ENCODE measurements around the gene TARS3.

The TARS3 gene

GRCh38 chr15:101710806-101711205 lies 13.5 kb downstream of the TARS3 start (continued):
- TF ChIP-seq CREB5 (CRISPR knock-in tag; IDR thresholded peaks at IDR 0.05; ENCODE audit: low read depth) (no peak), ISL1 (CRISPR knock-in tag; IDR thresholded peaks at IDR 0.05) (no peak), PPARA (CRISPR knock-in tag; IDR thresholded peaks at IDR 0.05; ENCODE audit: borderline replicate concordance) (no peak), ZFP3 (CRISPR knock-in tag; IDR thresholded peaks at IDR 0.05) (no peak)

- ATAC-seq, result no peak
- no peak for TF ChIP-seq BACH2 (CRISPR knock-in tag; IDR thresholded peaks at IDR 0.05; ENCODE audit: borderline replicate concordance)
- no peak for TF ChIP-seq SNAI2 (CRISPR knock-in tag; IDR thresholded peaks at IDR 0.05)
- no peak for TF ChIP-seq ESRRG (CRISPR knock-in tag; IDR thresholded peaks at IDR 0.05)
- no peak for TF ChIP-seq CREB5 (CRISPR knock-in tag; IDR thresholded peaks at IDR 0.05; ENCODE audit: low read depth)
- no peak for TF ChIP-seq POU6F1 (CRISPR knock-in tag; IDR thresholded peaks at IDR 0.05; ENCODE audit: borderline replicate concordance, low read depth)
- no peak for TF ChIP-seq CSRNP3 (CRISPR knock-in tag; IDR thresholded peaks at IDR 0.05)
- TF ChIP-seq CSDC2 (CRISPR knock-in tag; IDR thresholded peaks at IDR 0.05), result no peak
- TF ChIP-seq ISL1 (CRISPR knock-in tag; IDR thresholded peaks at IDR 0.05), result no peak
- TF ChIP-seq TCF4 (CRISPR knock-in tag; IDR thresholded peaks at IDR 0.05; ENCODE audit: borderline replicate concordance), result no peak
- no peak for TF ChIP-seq ZNF565 (CRISPR knock-in tag; conservative IDR thresholded peaks at IDR 0.05; ENCODE audit: low read depth)
- no peak for TF ChIP-seq PPARA (CRISPR knock-in tag; IDR thresholded peaks at IDR 0.05; ENCODE audit: borderline replicate concordance)
- no peak for TF ChIP-seq TOX (CRISPR knock-in tag; IDR thresholded peaks at IDR 0.05; ENCODE audit: borderline replicate concordance)
- TF ChIP-seq ZC3H10 (CRISPR knock-in tag; IDR thresholded peaks at IDR 0.05), result no peak
- TF ChIP-seq ZFP3 (CRISPR knock-in tag; IDR thresholded peaks at IDR 0.05), result no peak
- no peak for TF ChIP-seq GLIS3 (CRISPR knock-in tag; IDR thresholded peaks at IDR 0.05)
Observed at GRCh38 chr15:101709466-101709865, 14.8 kb downstream of the TARS3 start.

- ATAC-seq, result no peak
- no peak for TF ChIP-seq TOX (CRISPR knock-in tag; IDR thresholded peaks at IDR 0.05; ENCODE audit: borderline replicate concordance)
- TF ChIP-seq GLIS3 (CRISPR knock-in tag; IDR thresholded peaks at IDR 0.05), result no peak
- TF ChIP-seq ZFP3 (CRISPR knock-in tag; IDR thresholded peaks at IDR 0.05), result no peak
- TF ChIP-seq OSR1 (CRISPR knock-in tag; IDR thresholded peaks at IDR 0.05), result no peak
- no peak for TF ChIP-seq ISL1 (CRISPR knock-in tag; IDR thresholded peaks at IDR 0.05)
- no peak for TF ChIP-seq ZFP30 (CRISPR knock-in tag; IDR thresholded peaks at IDR 0.05)
- no peak for TF ChIP-seq BACH2 (CRISPR knock-in tag; IDR thresholded peaks at IDR 0.05; ENCODE audit: borderline replicate concordance)
- TF ChIP-seq TCF4 (CRISPR knock-in tag; IDR thresholded peaks at IDR 0.05; ENCODE audit: borderline replicate concordance), result no peak
- no peak for TF ChIP-seq POU6F1 (CRISPR knock-in tag; IDR thresholded peaks at IDR 0.05; ENCODE audit: borderline replicate concordance, low read depth)
- no peak for TF ChIP-seq ZNF8 (CRISPR knock-in tag; IDR thresholded peaks at IDR 0.05)
- TF ChIP-seq TSHZ2 (CRISPR knock-in tag; IDR thresholded peaks at IDR 0.05), result no peak
- TF ChIP-seq ZNF70 (CRISPR knock-in tag; IDR thresholded peaks at IDR 0.05), result no peak
- no peak for TF ChIP-seq ZC3H10 (CRISPR knock-in tag; IDR thresholded peaks at IDR 0.05)
- TF ChIP-seq CSRNP3 (CRISPR knock-in tag; IDR thresholded peaks at IDR 0.05), result no peak
- no peak for TF ChIP-seq ARNTL (CRISPR knock-in tag; IDR thresholded peaks at IDR 0.05; ENCODE audit: borderline replicate concordance, low read depth)
- no peak for TF ChIP-seq SNAI2 (CRISPR knock-in tag; IDR thresholded peaks at IDR 0.05)
Observed at GRCh38 chr15:101707983-101708382, 16.3 kb downstream of the TARS3 start.
